ENCODE measurements around the gene AFAP1L2.

The AFAP1L2 gene

GRCh38 chr10:114395366-114396022 lies 8.8 kb downstream of the AFAP1L2 start:
- H3F3A ChIP-seq (ENCODE audit: control insufficient read depth, insufficient read depth), result no peaks in the 10 kb centered on the region
- no peak overlapping the region for H3K4me2 ChIP-seq (ENCODE audit: low read length)
- TF ChIP-seq CTCF (IDR thresholded peaks at IDR 0.05; ENCODE audit: low read depth, low read length, poor library complexity, severe bottlenecking) (no peak), EZH2phosphoT487 (IDR thresholded peaks at IDR 0.05; ENCODE audit: borderline replicate concordance, low read length) (no peak)
- no peak overlapping the region for H3K4me3 ChIP-seq (ENCODE audit: low read length)
- peaks cover 41% of the 10 kb centered on the region for H3K27me3 ChIP-seq (ENCODE audit: control insufficient read depth, low read length)
- H3K4me1 ChIP-seq (ENCODE audit: control insufficient read depth, low read length), result no peaks in the 10 kb centered on the region
- H3K27ac ChIP-seq (ENCODE audit: low read depth, low read length), result no peak overlapping the region
- H4K20me1 ChIP-seq (ENCODE audit: control insufficient read depth, insufficient read depth, low read depth, low read length), result no peaks in the 10 kb centered on the region
- H3K79me2 ChIP-seq (ENCODE audit: control insufficient read depth, low read length), result no peaks in the 10 kb centered on the region
- H3K9me2 ChIP-seq (replicated peaks; ENCODE audit: control insufficient read depth, low read length), result no peaks in the 10 kb centered on the region
- H3K36me3 ChIP-seq (ENCODE audit: control insufficient read depth, low read length), result no peaks in the 10 kb centered on the region
- no peaks in the 10 kb centered on the region for H3K9me3 ChIP-seq (ENCODE audit: control insufficient read depth, insufficient read depth, low read length)

GRCh38 chr10:114394531-114394930 lies 9.8 kb downstream of the AFAP1L2 start:
- H3K9me2 ChIP-seq (replicated peaks; ENCODE audit: control insufficient read depth, low read length), result no peaks in the 10 kb centered on the region
- H3K79me2 ChIP-seq (ENCODE audit: control insufficient read depth, low read length), result no peaks in the 10 kb centered on the region
- no peak overlapping the region for H3K4me2 ChIP-seq (ENCODE audit: low read length)
- no peak for TF ChIP-seq CTCF (IDR thresholded peaks at IDR 0.05; ENCODE audit: low read depth, low read length, poor library complexity, severe bottlenecking)
- no peak for TF ChIP-seq EZH2phosphoT487 (IDR thresholded peaks at IDR 0.05; ENCODE audit: borderline replicate concordance, low read length)
- no peaks in the 10 kb centered on the region for H3K9me3 ChIP-seq (ENCODE audit: control insufficient read depth, insufficient read depth, low read length)
- no peaks in the 10 kb centered on the region for H3K36me3 ChIP-seq (ENCODE audit: control insufficient read depth, low read length)
- no peaks in the 10 kb centered on the region for H4K20me1 ChIP-seq (ENCODE audit: control insufficient read depth, insufficient read depth, low read depth, low read length)
- H3K27me3 ChIP-seq (ENCODE audit: control insufficient read depth, low read length), result peaks cover 41% of the 10 kb centered on the region
- no peaks in the 10 kb centered on the region for H3F3A ChIP-seq (ENCODE audit: control insufficient read depth, insufficient read depth)
- H3K27ac ChIP-seq (ENCODE audit: low read depth, low read length), result no peak overlapping the region
- no peaks in the 10 kb centered on the region for H3K4me1 ChIP-seq (ENCODE audit: control insufficient read depth, low read length)
- H3K4me3 ChIP-seq (ENCODE audit: low read length), result no peak overlapping the region

GRCh38 chr10:114393886-114394285 lies 10.4 kb downstream of the AFAP1L2 start:
- no peaks in the 10 kb centered on the region for H3K79me2 ChIP-seq (ENCODE audit: control insufficient read depth, low read length)
- no peaks in the 10 kb centered on the region for H3F3A ChIP-seq (ENCODE audit: control insufficient read depth, insufficient read depth)
- no peaks in the 10 kb centered on the region for H3K9me2 ChIP-seq (replicated peaks; ENCODE audit: control insufficient read depth, low read length)
- H3K27ac ChIP-seq (ENCODE audit: low read depth, low read length), result no peak overlapping the region
- H3K9me3 ChIP-seq (ENCODE audit: control insufficient read depth, insufficient read depth, low read length), result no peaks in the 10 kb centered on the region
- H3K4me1 ChIP-seq (ENCODE audit: control insufficient read depth, low read length), result no peaks in the 10 kb centered on the region
- TF ChIP-seq EZH2phosphoT487 (IDR thresholded peaks at IDR 0.05; ENCODE audit: borderline replicate concordance, low read length) (no peak), CTCF (IDR thresholded peaks at IDR 0.05; ENCODE audit: low read depth, low read length, poor library complexity, severe bottlenecking) (no peak)
- H3K36me3 ChIP-seq (ENCODE audit: control insufficient read depth, low read length), result no peaks in the 10 kb centered on the region
- H4K20me1 ChIP-seq (ENCODE audit: control insufficient read depth, insufficient read depth, low read depth, low read length), result no peaks in the 10 kb centered on the region
- no peak overlapping the region for H3K4me3 ChIP-seq (ENCODE audit: low read length)
- peaks cover 36% of the 10 kb centered on the region for H3K27me3 ChIP-seq (ENCODE audit: control insufficient read depth, low read length)
- H3K4me2 ChIP-seq (ENCODE audit: low read length), result no peak overlapping the region
